ENCODE results near the gene CPEB4. TPM values are rescaled to one million over a fixed set of nuclear protein-coding genes. Genes with fewer than 3 reads are reported as not detected.
A peak's percentile ranks its signal among the peaks of the same experiment; 100 is the strongest.

Gene CPEB4
- polyA plus RNA-seq, 10 donors, result 14.9 to 45.8 (median 28.1) TPM

DNA sequence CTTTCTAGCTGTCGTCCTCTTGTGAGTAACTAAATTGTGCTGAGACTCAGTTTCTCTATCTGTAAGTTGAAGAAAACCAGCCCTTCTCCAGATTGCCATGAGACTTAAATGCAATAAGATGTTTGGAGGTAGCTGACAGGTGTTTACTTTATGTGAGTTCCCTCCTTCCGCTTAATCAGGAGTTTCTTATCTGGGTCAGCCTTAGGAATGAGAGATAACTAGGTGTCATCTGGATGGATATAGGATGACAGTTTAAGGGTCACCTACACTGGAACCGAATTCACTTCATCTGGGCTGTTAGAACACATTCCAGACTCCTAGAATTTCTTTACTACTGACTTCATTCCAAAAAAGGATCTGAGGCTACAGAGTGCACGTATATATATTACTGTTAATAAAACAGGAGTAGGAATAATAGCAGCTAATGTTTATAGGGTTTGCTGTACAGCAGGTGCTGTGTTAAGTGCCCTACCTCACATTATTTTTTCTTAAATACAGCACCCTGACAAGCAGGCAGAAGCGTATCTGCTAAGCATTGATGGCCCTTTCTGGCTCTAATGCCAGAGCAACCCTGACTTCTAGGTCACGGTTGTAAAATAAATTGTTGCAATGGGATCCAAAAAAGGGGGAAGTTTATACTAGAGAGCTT lies 30.0 kb upstream of the CPEB4 start:
- DNase-seq, result no peak

DNA sequence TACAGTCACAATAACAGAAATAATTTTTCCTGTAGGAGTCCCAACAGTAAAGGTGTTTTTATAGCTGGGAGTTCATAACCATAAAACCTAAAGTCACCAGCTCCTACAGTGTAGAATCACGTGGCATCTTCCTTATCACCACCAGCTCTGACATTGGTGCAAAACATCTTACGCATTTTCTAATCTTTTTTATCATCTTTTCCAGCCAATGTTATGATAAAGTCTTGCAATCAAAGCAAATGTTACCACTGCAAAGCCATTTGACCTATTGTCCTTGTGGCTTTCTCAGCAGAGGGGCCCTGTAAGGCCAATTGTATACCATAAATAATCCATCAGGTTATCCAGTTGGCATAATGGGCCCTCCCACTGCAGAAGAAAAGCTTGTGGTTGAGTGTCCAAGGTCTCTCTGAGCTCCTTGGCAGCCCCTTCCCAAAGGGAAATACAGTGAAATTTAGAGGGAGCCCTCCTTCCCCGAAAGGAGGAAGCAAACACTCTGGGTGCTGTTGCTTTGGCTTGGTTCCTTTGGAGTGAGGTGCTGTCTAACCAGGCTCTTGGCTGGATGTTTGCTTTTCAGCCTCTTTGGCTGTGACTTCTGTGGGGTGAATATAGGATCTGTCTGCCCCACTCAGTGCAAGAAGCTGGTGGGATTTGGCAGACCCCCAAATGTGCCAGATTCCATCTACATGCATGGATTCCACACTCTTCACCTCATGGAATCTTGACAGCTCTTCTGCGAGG lies 29.3 kb upstream of the CPEB4 start:
- no peak for DNase-seq

DNA sequence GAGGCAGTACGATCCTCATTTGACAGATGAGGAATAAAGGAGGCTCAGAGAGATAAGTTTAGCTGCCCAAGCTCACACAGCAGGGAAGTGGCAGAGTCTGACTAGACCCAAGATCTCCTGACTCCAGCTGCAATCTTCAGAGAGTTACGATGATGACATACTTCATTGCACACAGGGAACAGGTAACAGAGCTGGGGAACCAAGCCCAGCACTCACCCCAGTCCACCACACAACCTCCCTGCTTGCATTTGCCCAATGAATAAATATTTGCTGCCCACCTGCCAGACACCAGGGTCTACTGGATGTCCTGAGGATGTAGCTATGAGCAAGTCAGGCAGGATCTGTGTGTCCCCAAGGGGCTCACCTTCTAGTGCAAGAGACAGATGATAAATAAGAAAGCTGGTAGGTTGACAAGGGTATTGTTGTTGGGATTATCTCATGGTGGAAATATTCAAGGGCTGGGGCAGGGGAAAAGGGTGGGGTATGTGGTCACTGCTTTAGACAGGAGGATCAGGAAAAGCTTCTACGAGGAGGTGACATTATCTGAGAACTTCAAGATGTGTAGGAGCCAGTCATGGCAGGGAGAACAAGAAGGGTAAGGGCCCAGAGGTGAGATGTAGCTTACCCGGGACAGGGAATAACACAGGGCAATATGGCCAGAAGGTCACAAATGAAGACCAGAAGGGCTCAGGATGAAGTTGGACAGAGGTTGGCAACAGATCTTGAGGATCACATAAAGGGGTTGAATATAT lies 28.6 kb upstream of the CPEB4 start:
- no peak for DNase-seq

- DNase-seq, result no peak
Measured at GRCh38 chr5:173862047-173862477, 26.1 kb upstream of the CPEB4 start.

DNA sequence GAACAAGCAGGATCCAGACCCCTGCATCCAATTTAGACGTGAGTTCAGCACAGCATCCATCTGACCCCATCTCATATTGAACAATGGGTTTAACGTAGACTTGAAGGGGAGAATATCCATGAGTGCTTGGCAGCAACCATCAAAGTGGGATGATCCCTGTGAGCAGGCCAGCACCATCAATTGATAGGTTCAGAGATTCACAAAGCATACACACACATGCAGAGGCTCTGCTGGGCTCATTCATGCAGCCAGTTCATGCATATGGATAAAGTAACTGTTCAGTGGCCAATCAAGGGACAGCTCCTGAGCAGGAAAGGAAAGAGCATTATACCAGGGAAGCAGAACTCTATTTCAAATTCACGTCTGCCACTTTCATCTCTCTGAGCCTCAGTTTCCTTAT lies 24.8 kb upstream of the CPEB4 start:
- no peak for DNase-seq

DNA sequence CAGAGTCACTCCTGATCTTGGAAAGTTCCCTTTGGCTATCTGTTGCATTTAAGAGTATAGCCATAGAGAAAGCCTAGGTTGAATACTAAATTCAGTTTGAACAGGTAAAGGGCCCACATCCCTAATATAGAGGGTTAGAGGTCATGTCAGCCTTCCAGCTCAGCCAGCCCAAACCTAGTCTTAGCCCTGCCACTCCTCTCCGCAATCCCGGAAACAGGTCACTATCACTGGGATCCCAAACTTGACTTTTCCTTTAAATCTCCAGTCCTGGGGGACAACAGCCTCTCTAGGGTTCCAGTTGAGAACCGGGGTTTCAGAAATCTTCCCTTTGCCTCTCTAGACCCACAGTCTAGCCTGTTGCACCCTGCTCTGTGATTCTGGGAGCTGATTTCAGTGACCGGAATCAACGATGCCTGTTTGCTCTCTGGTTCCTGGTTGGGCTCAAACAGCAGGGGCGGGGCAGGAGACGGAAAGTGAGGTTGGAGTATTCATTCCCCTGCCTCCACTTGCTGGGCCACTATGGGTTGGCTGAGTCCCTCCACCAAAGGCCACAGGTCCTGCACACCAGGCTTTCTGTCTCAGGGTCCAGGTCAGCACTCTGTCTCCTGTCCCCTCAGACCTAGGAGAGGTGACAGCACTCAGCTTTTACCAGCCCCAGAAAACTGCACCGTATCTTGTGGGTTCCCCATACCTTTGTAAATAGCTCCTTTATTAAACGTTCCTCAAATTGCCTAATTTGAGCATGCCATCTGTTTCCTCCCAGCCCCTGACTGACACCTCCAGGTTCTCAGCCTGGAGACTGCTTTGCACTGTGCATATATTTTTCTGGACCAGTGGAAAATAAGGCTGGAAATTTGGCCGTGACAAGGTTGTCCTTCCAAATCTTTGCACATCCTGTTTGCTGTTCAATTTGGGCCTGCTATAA lies 23.8 kb upstream of the CPEB4 start:
- DNase-seq, result no peak

DNA sequence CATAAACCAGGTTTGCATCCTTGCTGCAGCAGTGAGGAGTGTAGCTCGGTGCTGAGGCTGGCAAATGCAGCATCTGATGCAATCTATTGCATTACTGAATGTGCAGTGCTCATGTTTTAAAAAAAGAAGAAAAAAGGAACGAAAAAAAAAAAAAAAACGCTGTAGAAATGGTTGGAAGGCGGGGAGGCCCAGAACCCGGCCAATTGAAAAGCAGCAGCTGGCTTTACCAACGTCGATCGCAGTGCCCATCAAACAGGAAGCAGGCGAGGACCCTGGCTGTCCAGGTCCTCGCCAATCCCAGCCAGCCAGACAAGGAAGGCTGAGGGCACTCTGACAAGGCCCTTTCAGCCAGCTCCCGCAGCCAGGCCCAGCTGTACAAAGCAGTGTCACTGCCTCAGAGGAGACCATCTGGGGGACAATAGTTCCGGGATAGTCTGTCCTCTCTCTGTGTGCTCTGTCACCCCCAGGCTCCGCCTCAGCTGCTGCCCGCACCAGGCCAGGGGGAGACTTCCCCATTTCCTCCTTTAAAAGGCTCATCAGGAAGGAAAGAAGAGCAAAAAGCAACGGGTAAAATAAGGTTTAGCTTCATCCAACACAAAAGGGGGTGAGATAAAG lies 21.8 kb upstream of the CPEB4 start:
- DNase-seq, result peak in 1 of 3 donors; percentile 49

DNA sequence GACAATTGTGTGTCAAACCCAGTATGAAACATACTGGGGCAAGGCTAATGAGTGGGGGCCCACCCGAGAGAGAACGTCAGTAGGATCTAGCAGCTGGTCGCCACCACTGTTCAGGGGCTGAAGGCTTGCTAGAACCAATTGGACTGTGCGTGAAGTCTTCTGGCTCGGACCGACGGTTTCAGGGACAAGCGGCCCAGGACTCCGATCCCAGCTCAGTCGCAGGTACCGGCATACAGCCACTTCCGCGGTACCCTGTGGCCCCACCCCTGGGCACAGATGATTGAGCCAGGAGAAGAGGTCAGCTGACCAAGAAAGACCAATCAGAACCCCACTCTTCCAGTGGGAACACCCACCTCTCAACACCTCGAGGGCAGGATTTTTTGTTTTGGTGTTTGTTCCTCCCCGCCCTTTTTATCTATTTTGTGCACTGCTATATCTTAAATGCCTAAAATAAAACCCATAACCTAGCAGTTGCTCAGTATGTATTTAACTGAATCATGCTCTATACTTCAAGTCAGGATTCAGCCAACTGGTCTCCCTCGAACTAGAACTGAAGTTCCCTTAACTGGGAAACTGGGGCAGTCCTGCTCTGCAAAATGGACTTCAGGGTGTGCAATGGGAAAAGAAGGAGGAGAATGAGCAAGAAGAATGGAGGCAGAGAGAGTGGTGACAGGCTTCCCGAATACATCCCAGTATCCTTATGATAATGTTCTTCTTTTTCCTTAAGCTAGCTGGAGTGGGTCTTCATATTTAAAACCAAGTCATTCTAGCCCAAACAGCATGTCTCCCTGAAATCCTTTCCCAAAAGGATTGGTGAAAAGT lies 21.1 kb upstream of the CPEB4 start:
- no peak for DNase-seq

- DNase-seq, result no peak
Measured at GRCh38 chr5:173868096-173868880, 19.9 kb upstream of the CPEB4 start.

- no peak for DNase-seq
Measured at GRCh38 chr5:173869316-173869715, 18.8 kb upstream of the CPEB4 start.

DNA sequence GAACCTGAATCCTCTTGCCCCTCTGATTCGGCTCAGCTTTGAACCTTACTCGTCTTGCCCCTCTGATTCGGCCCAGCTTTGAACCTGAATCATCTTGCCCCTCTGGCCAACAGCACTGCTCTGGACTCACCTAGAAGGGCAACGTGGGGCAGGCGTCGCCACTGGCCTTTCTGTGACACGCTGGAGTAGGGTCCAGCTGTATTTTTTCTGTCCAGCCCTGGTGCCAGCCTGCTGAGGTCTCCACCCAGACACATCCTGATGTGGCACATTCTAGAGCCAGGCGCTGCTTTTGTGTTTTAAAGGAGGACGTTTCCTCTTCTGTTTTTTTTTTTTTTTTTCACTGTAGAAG lies 15.2 kb upstream of the CPEB4 start:
- no peak for DNase-seq

- no peak for DNase-seq
Measured at GRCh38 chr5:173873306-173873922, 14.7 kb upstream of the CPEB4 start.

GRCh38 chr5:173875189-173875588 lies 13.0 kb upstream of the CPEB4 start:
- DNase-seq, result no peak

DNA sequence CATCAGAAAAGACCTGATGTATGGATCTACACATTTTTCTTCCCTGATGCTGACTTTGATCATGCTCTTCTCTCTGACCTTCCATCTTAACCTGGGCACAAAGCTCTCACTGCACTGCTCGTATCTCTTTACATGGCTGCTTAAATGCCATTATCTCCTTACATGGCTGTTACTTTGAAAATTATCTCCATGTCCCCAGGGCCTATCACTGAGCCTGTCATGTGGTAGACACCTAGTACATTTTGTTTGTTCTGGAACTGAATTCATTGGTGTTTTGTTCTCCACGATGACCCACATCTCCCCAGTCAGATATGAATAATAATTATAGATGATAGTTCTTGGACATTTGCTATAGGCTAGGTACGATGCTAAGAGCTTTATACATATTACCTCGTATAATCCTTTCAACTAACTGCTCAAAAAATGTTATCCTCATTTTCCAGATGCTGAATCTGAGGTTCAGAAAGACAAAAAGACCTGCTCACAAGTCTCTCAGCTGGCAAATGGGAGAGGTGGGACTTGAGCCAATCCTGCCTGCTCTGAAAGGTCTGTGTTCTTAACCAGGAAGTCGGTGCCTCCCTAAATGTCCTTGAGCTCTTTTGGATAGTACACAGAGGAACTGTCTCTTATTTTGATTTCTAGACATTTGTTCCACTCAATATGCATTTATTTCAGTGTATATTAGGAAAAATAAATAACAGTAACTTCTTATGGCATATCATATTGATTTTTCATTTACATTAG lies 9.8 kb upstream of the CPEB4 start:
- DNase-seq, result no peak

DNA sequence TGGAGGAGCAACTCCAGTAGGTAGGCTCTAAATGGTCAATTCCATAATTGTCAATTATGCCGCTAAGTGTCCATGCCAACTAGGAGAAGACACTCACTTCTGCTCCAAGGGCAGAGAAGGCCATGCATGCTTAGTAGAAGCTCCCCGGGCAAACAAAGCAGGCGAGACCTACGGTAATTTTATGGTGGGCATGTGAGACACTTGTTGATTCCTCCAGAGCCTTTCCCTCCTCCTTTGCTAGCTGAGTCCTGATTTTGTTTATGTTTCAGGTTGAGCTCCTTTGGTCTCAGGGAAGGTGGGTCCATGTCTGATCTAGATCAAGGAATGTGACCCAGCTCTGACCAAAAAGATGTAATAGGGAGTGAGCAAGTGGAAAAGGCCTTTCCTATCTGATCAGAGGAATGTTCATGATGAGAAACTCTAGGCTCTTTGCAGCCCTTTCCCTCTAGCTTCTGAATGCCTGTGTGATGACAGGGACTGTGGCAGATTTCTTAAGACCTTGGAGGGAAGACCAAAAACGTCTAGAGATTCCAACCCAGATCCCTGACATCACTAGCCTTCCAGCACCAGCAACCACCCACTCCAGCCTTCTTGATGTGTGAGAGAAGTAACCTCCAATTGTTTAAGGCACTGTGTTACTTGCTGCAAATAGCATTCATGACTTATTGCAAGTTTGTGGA lies 7.7 kb upstream of the CPEB4 start:
- DNase-seq, result peak in 1 of 3 donors; percentile 33

DNA sequence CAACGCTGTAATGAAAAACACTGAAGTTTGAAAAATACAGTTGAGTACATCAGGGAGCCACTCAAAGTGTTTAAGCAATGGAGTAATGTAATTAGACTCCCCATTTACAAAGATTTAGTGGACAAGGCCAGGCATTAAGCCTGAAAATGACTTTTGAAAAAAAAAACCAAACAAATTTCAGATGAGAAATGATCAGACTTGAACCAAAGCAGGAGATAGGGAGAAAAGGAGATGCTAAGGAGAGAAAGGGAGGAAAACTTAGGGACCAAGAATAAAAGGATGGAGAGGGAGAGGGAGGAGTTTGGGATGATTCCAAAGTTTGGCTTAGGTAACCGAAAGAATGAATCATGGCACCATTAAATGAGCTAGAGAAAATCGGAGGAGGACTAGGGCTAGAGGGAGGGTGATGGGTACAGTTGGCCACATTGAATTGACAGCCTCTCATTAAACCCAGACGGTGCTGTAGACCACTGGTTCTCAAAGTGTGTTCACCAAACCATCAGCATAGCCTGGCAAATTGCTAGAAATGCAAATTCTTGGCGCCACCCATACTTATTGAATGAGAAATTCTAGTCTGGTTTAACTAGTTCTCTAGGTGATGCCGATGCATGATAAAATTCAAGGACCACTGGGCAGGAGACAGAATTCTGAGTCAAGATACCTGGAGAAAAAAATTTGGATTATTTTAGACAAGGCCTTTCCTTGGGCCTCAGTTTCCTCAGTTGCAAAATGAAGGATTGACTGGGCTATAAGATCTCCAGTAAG lies 6.2 kb upstream of the CPEB4 start:
- no peak for DNase-seq

- no peak for DNase-seq
Measured at GRCh38 chr5:173882632-173883031, 5.5 kb upstream of the CPEB4 start.

Data from muscle of back (tissue), 11 donors.